ENCODE results near the gene TKT. TPM values are rescaled to one million over a fixed set of nuclear protein-coding genes. Genes with fewer than 3 reads are reported as not detected.

TKT gene
- total and polyA plus RNA-seq, 2 of the 8 experiments (the other 6 are each of a cell fraction or from before 2014, with no cell fraction given), result 418 to 986 TPM

DNA sequence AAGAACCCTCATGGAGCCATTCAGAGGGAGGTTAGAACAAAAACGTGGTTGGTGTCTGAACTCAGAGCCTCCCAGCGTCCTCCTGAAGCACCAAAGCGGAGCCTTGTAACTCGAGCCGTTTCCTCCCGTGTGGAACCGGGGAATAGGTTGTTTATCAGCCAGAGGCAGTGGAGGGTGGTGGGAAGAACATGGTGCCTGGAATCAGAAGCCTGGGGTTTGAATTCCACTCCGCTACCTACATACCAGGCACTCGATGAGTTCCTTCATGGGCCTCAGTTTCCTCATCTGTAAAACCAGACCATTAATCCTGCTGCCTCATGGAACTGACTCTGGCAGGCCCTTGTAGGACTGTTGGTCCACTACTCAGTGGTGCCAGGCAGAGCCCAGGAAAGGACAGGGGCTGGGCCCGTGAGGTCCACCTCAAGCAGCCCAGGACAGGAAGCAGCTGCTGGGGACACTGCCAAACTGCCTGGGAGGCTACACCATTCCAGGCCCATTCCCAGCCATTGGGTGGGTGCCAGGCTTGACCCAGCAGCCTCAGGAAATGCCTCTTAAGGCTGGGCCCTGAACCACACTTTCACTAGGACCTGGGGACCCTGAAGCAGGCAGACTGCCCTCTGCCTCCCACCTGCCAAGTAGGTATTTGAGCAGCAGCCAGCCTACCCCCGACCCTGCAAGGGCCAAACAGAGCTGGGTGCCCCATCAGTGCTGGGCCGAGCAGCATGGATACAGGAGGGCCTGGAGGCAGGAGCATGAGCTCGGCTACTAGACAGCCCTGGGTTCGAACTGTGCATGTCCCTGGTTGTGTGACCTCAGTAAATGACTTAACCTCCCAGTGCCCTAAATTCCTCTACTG is 61.4 kb downstream of the TKT start:
- ChIA-PET CTCF (ENCODE audit: partially characterized antibody) (interaction anchor here (0.8 to 8.3 kb wide), 20 partner anchors 10 to 343 kb away, joined by 3 to 164 read pairs (median 9); partner anchors contain the start of genes PRKCD and RFT1), POLR2A (ENCODE audit: partially characterized antibody) (interaction anchor here (0.9 to 4.8 kb wide), 6 partner anchors 22 to 76 kb away, joined by 3 to 22 read pairs (median 4); partner anchors contain the start of gene RFT1)
- no peaks in the 10 kb centered on the region for H3K9me3 ChIP-seq (ENCODE audit: insufficient read depth in 2 of 2, low read depth in 1 of 2, low read length in 1 of 2)
- no peaks in the 10 kb centered on the region for H3K79me1 ChIP-seq (ENCODE audit: low read depth, low read length)
- no peak overlapping the region for H3K4me3 ChIP-seq (ENCODE audit: extremely low read depth in 1 of 4, insufficient read depth in 2 of 4, low read depth in 3 of 4, low read length in 4 of 4)
- peak overlapping the region; percentile 72; the same call in 1 of the 2 replicates for H2BK20ac ChIP-seq (ENCODE audit: low read length)
- H4K20me1 ChIP-seq (replicated peaks in 1 of 2; ENCODE audit: control insufficient read depth in 1 of 2, insufficient read depth in 2 of 2, low read length in 2 of 2), result no peaks in the 10 kb centered on the region
- no peak for DNase-seq (ENCODE audit: low read depth in 1 of 2, low spot score in 2 of 2)
- H4K5ac ChIP-seq (ENCODE audit: insufficient read length, low read depth, low read length), result no peak overlapping the region
- H3K4ac ChIP-seq (replicated peaks; ENCODE audit: insufficient read length, low read depth, low read length), result no peak overlapping the region
- H3K9ac ChIP-seq (replicated peaks in 1 of 4; ENCODE audit: extremely low read depth in 1 of 4, low read depth in 3 of 4, low read length in 3 of 4), result no peak overlapping the region; a peak in 2 of 7 replicates
- FAIRE-seq, result peak; percentile 71
- no peak overlapping the region; the same call in 1 of the 2 replicates for H3K18ac ChIP-seq (ENCODE audit: extremely low read depth, low read length)
- no peak overlapping the region for H3K14ac ChIP-seq (ENCODE audit: insufficient read length)
- no peak overlapping the region for H3K27ac ChIP-seq (ENCODE audit: low read depth, low read length)
- no peak overlapping the region for H2AFZ ChIP-seq (ENCODE audit: low read length)
- no peak overlapping the region for H3K56ac ChIP-seq (replicated peaks; ENCODE audit: insufficient read length, low read depth, low read length)
- no peak overlapping the region for H2AK5ac ChIP-seq (ENCODE audit: low read depth, low read length)
- peaks cover 0 to 19% (median 10%) of the 10 kb centered on the region in 4 experiments; a peak in 5 of 7 replicates for H3K4me1 ChIP-seq (replicated peaks in 1 of 4; ENCODE audit: control insufficient read depth in 3 of 4, insufficient read depth in 4 of 4, low read length in 3 of 4)
- H2BK120ac ChIP-seq (replicated peaks; ENCODE audit: low read depth, low read length), result no peak overlapping the region
- no peaks in the 10 kb centered on the region; a peak in 1 of 7 replicates for H3K27me3 ChIP-seq (replicated peaks in 1 of 4; ENCODE audit: control insufficient read depth in 3 of 4, extremely low read depth in 1 of 4, insufficient read depth in 3 of 4, low read length in 3 of 4)
- peak overlapping the region in 1 of 2 experiments; percentile 28; a peak in 1 of 4 replicates for H3K4me2 ChIP-seq (ENCODE audit: insufficient read depth in 1 of 2, low read depth in 2 of 2, low read length in 2 of 2)
- no peak overlapping the region for H3K23ac ChIP-seq (ENCODE audit: insufficient read length)
- no peak overlapping the region for H4K8ac ChIP-seq (ENCODE audit: extremely low read depth, insufficient read depth, low read length)
- H2BK12ac ChIP-seq (ENCODE audit: low read depth, low read length), result peak overlapping the region; percentile 68; the same call in 1 of the 2 replicates
- no peaks in the 10 kb centered on the region for H3K79me2 ChIP-seq (ENCODE audit: control insufficient read depth in 1 of 2, insufficient read depth in 2 of 2, low read length in 2 of 2)
- peak overlapping the region; percentile 75; the same call in 1 of the 2 replicates for H2BK5ac ChIP-seq (ENCODE audit: low read depth, low read length)
- peak overlapping the region; percentile 66 for H4K91ac ChIP-seq (replicated peaks; ENCODE audit: insufficient read length, low read length)
- 71% methylated on average over 14 of the region's 14 CpGs; no CpG with 5 or more reads in 1 of the 2 experiments for WGBS, 2 experiments (ENCODE audit: extremely low coverage in 1 of 2, insufficient coverage in 1 of 2, insufficient read length in 1 of 2, insufficient replicate concordance in 2 of 2, low coverage in 1 of 2, low lambda C conversion rate in 2 of 2, missing lambda C conversion rate in 1 of 2)
- H2BK15ac ChIP-seq (ENCODE audit: low read length), result 0 out of 2 replicates have a peak overlapping the region, but pooled peaks have one; percentile 61
- H3K23me2 ChIP-seq (ENCODE audit: low read depth, low read length), result no peaks in the 10 kb centered on the region
- H3K36me3 ChIP-seq (ENCODE audit: control insufficient read depth in 2 of 4, insufficient read depth in 4 of 4, low read length in 3 of 4), result no peaks in the 10 kb centered on the region; a peak in 2 of 8 replicates
- no peak for TF ChIP-seq ZNF274 (IDR thresholded peaks at IDR 0.05; ENCODE audit: borderline replicate concordance, extremely low read depth, low read length)
- no peak for TF ChIP-seq EP300 (IDR thresholded peaks at IDR 0.05; ENCODE audit: borderline replicate concordance in 1 of 2, low read depth in 2 of 2, low read length in 2 of 2)
- peak; percentile 37; the same call in 1 of the 2 replicates for TF ChIP-seq TBP (IDR thresholded peaks at IDR 0.05; ENCODE audit: low read depth, low read length)
- TF ChIP-seq SAP30 (IDR thresholded peaks at IDR 0.05; ENCODE audit: insufficient read depth, insufficient replicate concordance, low read length), result no peak
- no peak for TF ChIP-seq GTF2F1 (IDR thresholded peaks at IDR 0.05; ENCODE audit: borderline replicate concordance, low read depth, low read length)
- TF ChIP-seq KDM1A (IDR thresholded peaks at IDR 0.05; ENCODE audit: borderline replicate concordance, low read length), result no peak
- no peak for TF ChIP-seq KDM4A (IDR thresholded peaks at IDR 0.05; ENCODE audit: low read depth, low read length, severe bottlenecking)
- TF ChIP-seq JUN (IDR thresholded peaks at IDR 0.05; ENCODE audit: low read depth, low read length), result no peak
- TF ChIP-seq RNF2 (IDR thresholded peaks at IDR 0.05; ENCODE audit: borderline replicate concordance, low read depth, low read length, missing control alignments, poor library complexity, severe bottlenecking), result no peak

Measured in H1 (cell line).